Immature natural killer cell (primary cell): ENCODE data around the gene TMEM87B. TPM values are rescaled to one million over a fixed set of nuclear protein-coding genes. Genes with fewer than 3 reads are reported as not detected.
A peak's percentile ranks its signal among the peaks of the same experiment; 100 is the strongest.
"Not testable (repeated sequence)": the region's sequence is repeated elsewhere in the genome, so short reads cannot be mapped to it uniquely, and the experiment has no call there.

Source experiments
- DNase-seq, 3 donors: peaks; one replicate each; pipeline ENCODE4 v3.0.0; 2022; ENCODE audit warnings: mixed read lengths in 1 of 3
- H3K27ac Mint-ChIP-seq, 6 donors: one replicate each; pipeline ENCODE4 v1.8.0; 2020; ENCODE audit warnings: mixed read lengths in 6 of 6, mild to moderate bottlenecking in 5 of 6, inconsistent platforms in 4 of 6, moderate library complexity in 3 of 6
- H3K27me3 Mint-ChIP-seq, 3 donors: one replicate each; pipeline ENCODE4 v1.8.0; 2020 to 2021; ENCODE audit warnings: low read depth in 3 of 3, mild to moderate bottlenecking in 3 of 3, mixed read lengths in 3 of 3, moderate library complexity in 3 of 3, inconsistent platforms in 1 of 3
- H3K36me3 Mint-ChIP-seq, 3 donors: one replicate each; pipeline ENCODE4 v1.8.0; 2020; ENCODE audit warnings: mixed read lengths in 3 of 3, inconsistent platforms in 2 of 3, mild to moderate bottlenecking in 2 of 3
- H3K4me1 Mint-ChIP-seq, 2 donors: one replicate each; pipeline ENCODE4 v1.8.0; 2020; ENCODE audit warnings: inconsistent platforms in 2 of 2, mild to moderate bottlenecking in 2 of 2, mixed read lengths in 2 of 2, moderate library complexity in 1 of 2
- H3K4me3 Mint-ChIP-seq, 5 donors: one replicate each; pipeline ENCODE4 v1.8.0; 2020; ENCODE audit warnings: mild to moderate bottlenecking in 5 of 5, mixed read lengths in 5 of 5, inconsistent platforms in 3 of 5, moderate library complexity in 3 of 5
- H3K9me3 Mint-ChIP-seq, 6 donors: one replicate each; pipeline ENCODE4 v1.8.0; 2020; ENCODE audit warnings: mild to moderate bottlenecking in 6 of 6, mixed read lengths in 6 of 6, inconsistent platforms in 4 of 6, moderate library complexity in 3 of 6
- polyA plus RNA-seq, 3 donors: library from polyadenylated mRNA; unstranded; fragments of 300-500 nt; fragmentation: Illumina TruSeq; gene quantifications; one replicate each; pipeline ENCODE4 v1.2.3, GENCODE V29; 2021

Gene TMEM87B
- polyA plus RNA-seq, 3 donors from 2014 or later, result 3.0 to 8.5 (median 5.2) TPM

- peaks cover 0 to 3% (median 2%) of the 10 kb centered on the region in 3 donors for H3K27me3 Mint-ChIP-seq
- H3K27ac Mint-ChIP-seq, result no peak overlapping the region
- H3K4me3 Mint-ChIP-seq, result no peak overlapping the region
- H3K4me1 Mint-ChIP-seq, result peaks cover 4 to 10% of the 10 kb centered on the region in 2 donors
- no peak for DNase-seq
- peaks cover 39 to 70% (median 46%) of the 10 kb centered on the region in 3 donors for H3K36me3 Mint-ChIP-seq
- no peaks in the 10 kb centered on the region for H3K9me3 Mint-ChIP-seq
Observed at GRCh38 chr2:112089375-112089774, 34.3 kb downstream of the TMEM87B start.

GRCh38 chr2:112092286-112093041 is 37.4 kb downstream of the TMEM87B start:
- Mint-ChIP-seq H3K27ac (peak overlapping the region in 2 of 6 donors; percentile 2 to 58), H3K36me3 (peaks cover 29 to 55% (median 36%) of the 10 kb centered on the region in 3 donors), H3K4me1 (peaks cover 0 to under 1% of the 10 kb centered on the region in 2 donors), H3K27me3 (peaks cover 0 to 5% (median 0%) of the 10 kb centered on the region in 3 donors), H3K4me3 (no peak overlapping the region), H3K9me3 (no peaks in the 10 kb centered on the region)
- DNase-seq, result no peak

DNA sequence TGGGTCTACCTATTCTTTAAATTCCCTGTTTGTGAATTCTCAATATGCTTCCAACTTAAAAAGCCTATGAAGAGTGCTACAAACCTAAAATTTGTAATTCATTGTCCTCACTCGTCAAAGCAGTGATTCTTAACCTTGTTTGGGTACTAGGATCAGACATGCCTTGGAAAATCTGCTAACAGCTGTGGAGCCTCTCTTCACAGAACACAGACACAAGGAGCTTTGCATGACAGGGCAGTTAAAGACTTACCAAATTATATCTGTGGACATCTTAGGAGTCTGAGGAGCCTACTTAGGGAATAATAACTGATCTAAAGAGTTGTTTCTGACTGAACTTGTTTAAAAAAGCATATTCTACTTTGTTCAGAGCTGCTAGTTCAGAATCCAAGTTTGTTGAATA is 38.1 kb downstream of the TMEM87B start:
- Mint-ChIP-seq H3K9me3 (no peaks in the 10 kb centered on the region), H3K27ac (peak overlapping the region in 2 of 6 donors; percentile 8 to 11), H3K4me1 (no peaks in the 10 kb centered on the region)

GRCh38 chr2:112095681-112096080 is 40.6 kb downstream of the TMEM87B start:
- Mint-ChIP-seq H3K27ac (no peak overlapping the region), H3K4me3 (no peak overlapping the region), H3K36me3 (peaks cover 27 to 54% (median 30%) of the 10 kb centered on the region in 3 donors), H3K27me3 (peaks cover 0 to 4% (median 0%) of the 10 kb centered on the region in 3 donors), H3K4me1 (no peaks in the 10 kb centered on the region), H3K9me3 (no peaks in the 10 kb centered on the region)
- no peak for DNase-seq

More for the DNA sequence above, 38.1 kb downstream of the TMEM87B start:
- Mint-ChIP-seq H3K36me3 (peaks cover 35 to 55% (median 36%) of the 10 kb centered on the region in 3 donors), H3K4me3 (no peak overlapping the region), H3K27me3 (peaks cover 0 to 5% (median 0%) of the 10 kb centered on the region in 3 donors)
- DNase-seq, result no peak

DNA sequence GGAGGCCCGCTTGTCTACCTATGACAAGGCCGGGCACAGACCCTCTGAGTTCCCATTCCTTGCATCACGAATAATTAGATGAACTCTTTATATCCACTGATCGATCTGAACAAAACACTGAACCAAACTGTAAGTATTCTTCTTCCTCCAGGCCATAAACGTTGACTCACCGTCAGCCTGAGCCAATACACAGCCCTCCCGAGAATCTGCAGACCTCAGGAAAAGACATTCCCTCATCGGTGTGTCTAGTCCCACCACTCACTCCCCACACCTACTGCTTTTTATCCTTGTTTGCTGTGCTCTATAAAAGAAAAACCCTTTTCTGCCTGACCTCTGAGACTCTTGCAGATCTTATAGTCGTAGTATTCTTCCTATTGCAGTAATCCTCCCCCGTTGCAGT is 41.0 kb downstream of the TMEM87B start:
- DNase-seq, result no peak
- Mint-ChIP-seq H3K36me3 (peaks cover 25 to 50% (median 30%) of the 10 kb centered on the region in 3 donors), H3K4me1 (no peaks in the 10 kb centered on the region), H3K27ac (no peak overlapping the region), H3K27me3 (peaks cover 0 to 2% (median 0%) of the 10 kb centered on the region in 3 donors), H3K9me3 (no peaks in the 10 kb centered on the region), H3K4me3 (no peak overlapping the region)

DNA sequence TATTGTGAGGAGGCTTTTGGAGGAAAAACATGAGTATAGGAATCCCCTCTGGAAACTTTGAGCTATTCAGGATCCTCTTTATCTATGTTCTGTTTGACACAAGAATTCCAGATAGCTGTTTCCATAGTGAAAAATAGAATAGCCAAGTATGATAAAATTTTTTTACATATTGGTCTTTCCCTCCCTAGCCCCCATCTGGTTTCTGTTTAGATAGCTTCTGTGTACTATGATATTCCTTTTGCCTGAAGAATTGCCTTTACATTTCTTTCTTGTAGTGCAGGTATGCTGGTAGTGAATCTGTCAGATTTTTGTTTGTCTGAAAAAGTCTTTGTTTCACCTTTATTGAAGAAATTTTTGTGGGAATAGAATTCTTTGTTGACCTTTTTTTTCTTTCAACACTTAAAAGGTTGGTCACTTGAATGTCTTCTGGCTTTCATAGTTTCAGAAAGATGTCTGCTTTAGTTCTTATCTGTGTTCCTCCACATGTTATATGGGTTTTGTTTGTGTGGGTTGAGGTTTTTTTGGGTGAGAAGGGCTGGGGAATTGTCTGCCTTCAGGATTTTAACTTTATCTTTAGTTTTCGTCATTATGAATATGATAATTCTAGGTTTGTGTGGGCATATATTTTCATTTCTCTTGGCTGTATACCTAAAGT is 53.2 kb downstream of the TMEM87B start:
- Mint-ChIP-seq H3K27ac (peak overlapping the region in 2 of 6 donors; percentile 8 to 10), H3K27me3 (no peaks in the 10 kb centered on the region), H3K36me3 (peaks cover 47 to 74% (median 69%) of the 10 kb centered on the region in 3 donors), H3K4me3 (no peak overlapping the region), H3K9me3 (peaks cover 3 to 13% (median 10%) of the 10 kb centered on the region in 6 donors), H3K4me1 (peaks cover 0 to 1% of the 10 kb centered on the region in 2 donors)
- no peak for DNase-seq

DNA sequence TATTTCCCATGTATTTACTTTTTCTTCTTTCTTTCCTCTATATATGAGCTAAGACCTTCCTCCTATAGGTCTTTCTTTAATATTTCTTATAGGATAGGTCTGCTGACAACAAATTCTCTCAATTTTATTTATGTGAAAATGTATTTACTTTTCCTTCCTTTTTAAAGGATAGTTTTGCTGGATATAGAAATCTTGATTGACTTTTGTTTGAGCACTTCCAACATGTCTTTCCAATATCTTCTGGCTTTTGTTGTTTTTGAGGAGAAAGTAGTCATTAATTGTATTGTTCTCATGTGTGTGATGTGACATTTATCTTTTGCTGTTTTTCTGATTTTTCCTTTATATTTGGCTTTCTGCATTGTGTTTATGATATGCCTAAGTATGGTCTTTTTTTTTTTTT is 54.2 kb downstream of the TMEM87B start:
- no peak for DNase-seq
- peaks cover 0 to 1% of the 10 kb centered on the region in 2 donors for H3K4me1 Mint-ChIP-seq
- peaks cover 48 to 71% (median 66%) of the 10 kb centered on the region in 3 donors for H3K36me3 Mint-ChIP-seq
- no peaks in the 10 kb centered on the region for H3K27me3 Mint-ChIP-seq
- no peak overlapping the region for H3K27ac Mint-ChIP-seq
- peaks cover 3 to 13% (median 10%) of the 10 kb centered on the region in 6 donors for H3K9me3 Mint-ChIP-seq
- H3K4me3 Mint-ChIP-seq, result no peak overlapping the region

GRCh38 chr2:112110966-112111365 is 55.9 kb downstream of the TMEM87B start:
- H3K27me3 Mint-ChIP-seq, result no peaks in the 10 kb centered on the region
- peaks cover 0 to 1% of the 10 kb centered on the region in 2 donors for H3K4me1 Mint-ChIP-seq
- DNase-seq, result no peak
- peaks cover 48 to 68% (median 62%) of the 10 kb centered on the region in 3 donors for H3K36me3 Mint-ChIP-seq
- H3K27ac Mint-ChIP-seq, result no peak overlapping the region
- peaks cover 3 to 13% (median 10%) of the 10 kb centered on the region in 6 donors for H3K9me3 Mint-ChIP-seq
- H3K4me3 Mint-ChIP-seq, result no peak overlapping the region

GRCh38 chr2:112113354-112113753 is 58.3 kb downstream of the TMEM87B start:
- DNase-seq, H3K27me3 Mint-ChIP-seq: not testable (repeated sequence)
- peaks cover 50 to 62% (median 51%) of the 10 kb centered on the region in 3 donors for H3K36me3 Mint-ChIP-seq

DNA sequence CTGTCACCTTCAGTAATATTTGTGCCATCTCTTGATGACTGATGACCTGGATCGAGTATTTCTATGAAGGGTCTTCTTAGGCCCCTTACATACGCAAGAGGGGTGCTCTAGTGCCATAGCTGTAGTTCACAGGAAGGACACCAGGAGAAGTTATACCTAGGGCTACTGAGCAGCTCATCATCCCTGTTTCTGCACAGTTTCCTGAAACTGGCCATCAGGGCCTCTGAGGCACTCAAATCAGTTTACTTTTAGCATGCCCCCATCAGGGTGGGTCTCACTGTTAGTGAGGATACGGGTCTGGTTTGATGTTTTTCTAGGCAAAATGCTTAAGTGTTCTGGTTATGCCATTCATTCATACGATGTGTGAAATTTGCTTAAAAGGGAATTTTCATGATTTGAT is 63.1 kb downstream of the TMEM87B start:
- no peaks in the 10 kb centered on the region for H3K27me3 Mint-ChIP-seq
- no peaks in the 10 kb centered on the region for H3K9me3 Mint-ChIP-seq
- no peak for DNase-seq
- H3K4me1 Mint-ChIP-seq, result no peaks in the 10 kb centered on the region
- H3K36me3 Mint-ChIP-seq, result peaks cover 14 to 24% (median 16%) of the 10 kb centered on the region in 3 donors
- no peak overlapping the region for H3K4me3 Mint-ChIP-seq
- H3K27ac Mint-ChIP-seq, result no peak overlapping the region

More at GRCh38 chr2:112113354-112113753, 58.3 kb downstream of the TMEM87B start:
- not testable (repeated sequence) for H3K27ac Mint-ChIP-seq, H3K4me1 Mint-ChIP-seq, H3K4me3 Mint-ChIP-seq
- H3K9me3 Mint-ChIP-seq, result peaks cover 3 to 13% (median 10%) of the 10 kb centered on the region in 6 donors

DNA sequence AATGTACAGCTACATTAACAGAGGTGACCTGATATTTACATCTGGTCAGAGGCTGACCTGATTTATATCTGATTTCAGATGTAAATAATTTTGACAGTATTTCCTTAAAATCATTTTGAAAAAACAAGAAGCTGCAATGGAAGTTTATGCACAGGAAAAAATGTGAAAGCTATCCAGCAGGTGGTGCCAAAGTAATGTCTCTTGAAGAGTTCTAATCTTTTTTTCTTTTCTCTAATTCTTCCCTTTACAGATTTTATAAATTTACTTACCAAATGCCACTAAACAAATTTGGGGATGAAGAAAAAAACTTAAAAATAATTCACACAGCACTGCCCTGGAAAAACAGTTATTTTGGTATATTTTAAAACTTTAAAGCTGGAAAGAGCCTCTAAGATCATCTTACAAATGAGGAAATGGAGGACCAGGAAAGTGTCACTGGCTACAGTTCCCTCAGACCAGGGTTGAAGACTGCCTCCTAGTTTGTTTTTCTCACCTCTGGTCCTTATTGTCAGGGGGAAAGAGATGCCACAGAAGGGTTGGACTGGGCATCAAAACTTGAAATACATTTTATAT is 66.7 kb downstream of the TMEM87B start:
- no peaks in the 10 kb centered on the region for H3K9me3 Mint-ChIP-seq
- no peaks in the 10 kb centered on the region for H3K4me1 Mint-ChIP-seq
- peaks cover 16 to 27% (median 25%) of the 10 kb centered on the region in 3 donors for H3K36me3 Mint-ChIP-seq
- H3K4me3 Mint-ChIP-seq, result no peak overlapping the region
- no peak overlapping the region for H3K27ac Mint-ChIP-seq
- DNase-seq, result peak; percentile 19 to 31 (median 23)
- peaks cover 0 to 1% (median 0%) of the 10 kb centered on the region in 3 donors for H3K27me3 Mint-ChIP-seq

GRCh38 chr2:112129060-112129459 is 74.0 kb downstream of the TMEM87B start:
- Mint-ChIP-seq H3K27me3 (no peaks in the 10 kb centered on the region), H3K36me3 (peaks cover 0 to 6% (median 6%) of the 10 kb centered on the region in 3 donors), H3K27ac (no peak overlapping the region), H3K9me3 (peaks cover 0 to 4% (median 0%) of the 10 kb centered on the region in 6 donors), H3K4me3 (no peak overlapping the region), H3K4me1 (no peaks in the 10 kb centered on the region)
- no peak for DNase-seq

- DNase-seq, result no peak
- no peak overlapping the region for H3K27ac Mint-ChIP-seq
- no peak overlapping the region for H3K4me3 Mint-ChIP-seq
- peaks cover 0 to 3% (median 0%) of the 10 kb centered on the region in 6 donors for H3K9me3 Mint-ChIP-seq
- H3K4me1 Mint-ChIP-seq, result peaks cover 5 to 7% of the 10 kb centered on the region in 2 donors
- peaks cover 0 to 5% (median 3%) of the 10 kb centered on the region in 3 donors for H3K36me3 Mint-ChIP-seq
- H3K27me3 Mint-ChIP-seq, result peaks cover 2 to 14% (median 4%) of the 10 kb centered on the region in 3 donors
Observed at GRCh38 chr2:112133344-112133743, 78.3 kb downstream of the TMEM87B start.
